WTC11 (cell line): ENCODE measurements around the gene FSD2. TPM values are rescaled to one million over a fixed set of nuclear protein-coding genes. Genes with fewer than 3 reads are reported as not detected.

Experiments
- ATAC-seq: fragments of 200-7000 bp; cut with Tn5 transposase; 2 replicates; pipeline ENCODE4 v1.10.0; 2021; ENCODE audit warnings: mild to moderate bottlenecking, moderate library complexity
- CTCF ChIA-PET: fragments of 300-600 bp; sonication (Branson Sonifier 250); formaldehyde crosslinking; loops from one replicate; lab custom pipeline; 2021; ENCODE audit warnings: antibody characterized with exemption; lab: Charles Lee
- POLR2A ChIA-PET: fragments of 350-600 bp; sonication (Branson Sonifier 250); formaldehyde crosslinking; loops from one replicate; lab custom pipeline; 2021; ENCODE audit warnings: antibody characterized with exemption; lab: Charles Lee
- DNase-seq: peaks from one replicate; pipeline ENCODE4 v3.0.0; 2021; ENCODE audit warnings: low spot score
- H3K27ac Mint-ChIP-seq: 2 replicates; pipeline ENCODE4 v1.8.0; 2021; ENCODE audit warnings: mixed read lengths
- H3K27me3 Mint-ChIP-seq: 2 replicates; pipeline ENCODE4 v1.8.0; 2021; ENCODE audit warnings: low read depth, mild to moderate bottlenecking, moderate library complexity, mixed read lengths
- H3K36me3 Mint-ChIP-seq: 2 replicates; pipeline ENCODE4 v1.8.0; 2021; ENCODE audit warnings: mixed read lengths
- H3K4me1 Mint-ChIP-seq: 2 replicates; pipeline ENCODE4 v1.8.0; 2022; ENCODE audit warnings: mixed read lengths
- H3K4me3 Mint-ChIP-seq: 2 replicates; pipeline ENCODE4 v1.8.0; 2021; ENCODE audit warnings: mild to moderate bottlenecking, moderate library complexity, mixed read lengths
- H3K9me3 Mint-ChIP-seq: 2 replicates; pipeline ENCODE4 v1.8.0; 2021; ENCODE audit warnings: mixed read lengths
- FOXJ3 ChIP-seq: sonication (generic); formaldehyde crosslinking; IDR thresholded peaks from 2 replicates; pipeline ENCODE4 v1.9.0; 2021; ENCODE audit warnings: missing genetic modification reagents, mild to moderate bottlenecking, borderline replicate concordance
- GRHL2 ChIP-seq: fragments of 250-450 bp; sonication (Bioruptor Pico); IDR thresholded peaks from 2 replicates; pipeline ENCODE4 v1.8.0; 2022; ENCODE audit warnings: mild to moderate bottlenecking, moderate library complexity; ENCODE audit not compliant: insufficient replicate concordance, severe bottlenecking
- HMGA2 ChIP-seq: fragments of 250-450 bp; sonication (Bioruptor Pico); IDR thresholded peaks from 2 replicates; pipeline ENCODE4 v1.4.0; 2021; ENCODE audit warnings: mild to moderate bottlenecking, moderate library complexity
- IRF2 ChIP-seq: sonication (generic); formaldehyde crosslinking; IDR thresholded peaks from 2 replicates; pipeline ENCODE4 v1.8.0; 2022; ENCODE audit warnings: low read depth, missing genetic modification reagents, borderline replicate concordance
- KAT7 ChIP-seq: sonication (generic); formaldehyde crosslinking; IDR thresholded peaks from 2 replicates; pipeline ENCODE4 v1.8.1; 2023; ENCODE audit warnings: missing genetic modification reagents, mild to moderate bottlenecking, borderline replicate concordance
- SMAD4 ChIP-seq: sonication (generic); formaldehyde crosslinking; IDR thresholded peaks from 2 replicates; pipeline ENCODE4 v1.8.0; 2022; ENCODE audit warnings: mild to moderate bottlenecking, missing genetic modification reagents
- SOX15 ChIP-seq: fragments of 250-450 bp; sonication (Bioruptor Pico); IDR thresholded peaks from 2 replicates; pipeline ENCODE4 v1.9.0; 2021; ENCODE audit warnings: mild to moderate bottlenecking
- SP1 ChIP-seq: sonication (generic); formaldehyde crosslinking; conservative IDR thresholded peaks from 2 replicates; pipeline ENCODE4 v1.8.1; 2022; ENCODE audit warnings: missing genetic modification reagents
- ZNF232 ChIP-seq: sonication (generic); formaldehyde crosslinking; IDR thresholded peaks from 2 replicates; pipeline ENCODE4 v1.8.0; 2022; ENCODE audit warnings: mild to moderate bottlenecking, missing genetic modification reagents
- total RNA-seq: library from RNA; stranded (reverse); gene quantifications from 3 replicates; pipeline ENCODE4 v1.2.3, GENCODE V29; 2021
- TF ChIP-seq, protein P1 (sequence below): sonication (generic); formaldehyde crosslinking; IDR thresholded peaks from 2 replicates; pipeline ENCODE4 v1.8.1; 2022; ENCODE audit warnings: mild to moderate bottlenecking, moderate library complexity, missing genetic modification reagents
- TF ChIP-seq, protein P2 (sequence below): sonication (generic); formaldehyde crosslinking; IDR thresholded peaks from 2 replicates; pipeline ENCODE4 v1.8.1; 2022; ENCODE audit warnings: missing genetic modification reagents, borderline replicate concordance
- TF ChIP-seq, protein P3 (sequence below): sonication (generic); formaldehyde crosslinking; IDR thresholded peaks from 2 replicates; pipeline ENCODE4 v1.8.1; 2023; ENCODE audit warnings: mild to moderate bottlenecking, missing genetic modification reagents, moderate library complexity
- TF ChIP-seq, protein P4 (sequence below): fragments of 250-450 bp; sonication (Bioruptor Pico); IDR thresholded peaks from 2 replicates; pipeline ENCODE4 v1.9.0; 2021; ENCODE audit warnings: mild to moderate bottlenecking, borderline replicate concordance
- TF ChIP-seq, protein P5 (sequence below): sonication (generic); formaldehyde crosslinking; IDR thresholded peaks from 2 replicates; pipeline ENCODE4 v1.8.0; 2022; ENCODE audit warnings: mild to moderate bottlenecking, missing genetic modification reagents
- TF ChIP-seq, protein P6 (sequence below): sonication (generic); formaldehyde crosslinking; IDR thresholded peaks from 2 replicates; pipeline ENCODE4 v1.8.0; 2022; ENCODE audit warnings: mild to moderate bottlenecking, missing genetic modification reagents
- TF ChIP-seq, protein P7 (sequence below): sonication (generic); formaldehyde crosslinking; IDR thresholded peaks from 2 replicates; pipeline ENCODE4 v1.8.1; 2023; ENCODE audit warnings: mild to moderate bottlenecking, missing genetic modification reagents
- TF ChIP-seq, protein P8 (sequence below): sonication (generic); formaldehyde crosslinking; conservative IDR thresholded peaks from 2 replicates; pipeline ENCODE4 v1.8.1; 2023; ENCODE audit warnings: mild to moderate bottlenecking, low read depth, missing genetic modification reagents, moderate library complexity
- TF ChIP-seq, protein P9 (sequence below): fragments of 250-450 bp; sonication (Bioruptor Pico); IDR thresholded peaks from 2 replicates; pipeline ENCODE4 v1.9.0; 2021; ENCODE audit warnings: moderate library complexity, mild to moderate bottlenecking, inconsistent platforms, borderline replicate concordance

The FSD2 gene
- total RNA-seq, 1 experiment from 2014 or later = not detected

DNA sequence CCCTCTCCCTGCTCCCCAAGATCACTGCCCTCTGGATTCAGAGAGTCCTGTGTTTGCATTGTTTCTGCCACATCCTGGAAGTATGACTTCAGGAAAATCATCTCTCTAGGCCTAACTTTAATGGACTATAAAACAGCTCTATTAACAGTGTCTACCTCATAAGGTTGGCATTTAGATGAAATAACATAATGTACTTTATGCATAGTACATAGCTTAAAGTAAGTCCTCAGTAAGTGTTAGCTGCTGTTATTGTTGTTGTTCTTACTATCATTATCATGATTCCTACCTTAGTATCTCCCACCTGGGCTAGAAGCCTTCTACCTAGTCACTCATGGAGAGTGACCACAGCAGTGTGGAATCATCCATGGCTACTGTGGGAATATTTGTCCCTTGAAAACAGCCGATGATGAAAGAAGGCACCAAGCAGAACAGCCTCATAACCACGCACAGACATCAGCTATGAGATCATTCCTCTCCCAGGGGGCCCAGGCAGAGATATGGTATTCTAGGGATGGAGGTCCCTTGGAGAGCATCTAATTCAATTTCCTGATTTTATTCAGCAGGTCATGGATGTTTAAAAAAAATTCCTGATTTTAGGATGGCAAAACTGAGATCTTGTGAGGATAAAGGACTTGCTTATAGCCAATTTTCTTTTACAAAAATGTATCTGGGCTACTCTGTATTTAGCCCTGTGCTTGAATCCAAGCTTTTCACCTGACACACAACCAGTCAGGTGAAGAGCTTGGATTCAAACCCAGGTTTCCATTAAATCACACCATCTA lies 1.9 kb downstream of the FSD2 start:
- no peak overlapping the region for H3K27ac Mint-ChIP-seq
- H3K4me1 Mint-ChIP-seq = peaks cover 7% of the 10 kb centered on the region
- POLR2A ChIA-PET = interaction anchor here (0.8 kb wide), 1 partner anchor 54 kb away, joined by 3 read pairs; no protein-coding TSS in a partner anchor
- no peaks in the 10 kb centered on the region for H3K9me3 Mint-ChIP-seq
- CTCF ChIA-PET = no interaction called here
- H3K27me3 Mint-ChIP-seq = peaks cover 45% of the 10 kb centered on the region
- ATAC-seq = no peak
- no peak overlapping the region for H3K4me3 Mint-ChIP-seq
- TF ChIP-seq, protein P1, sequence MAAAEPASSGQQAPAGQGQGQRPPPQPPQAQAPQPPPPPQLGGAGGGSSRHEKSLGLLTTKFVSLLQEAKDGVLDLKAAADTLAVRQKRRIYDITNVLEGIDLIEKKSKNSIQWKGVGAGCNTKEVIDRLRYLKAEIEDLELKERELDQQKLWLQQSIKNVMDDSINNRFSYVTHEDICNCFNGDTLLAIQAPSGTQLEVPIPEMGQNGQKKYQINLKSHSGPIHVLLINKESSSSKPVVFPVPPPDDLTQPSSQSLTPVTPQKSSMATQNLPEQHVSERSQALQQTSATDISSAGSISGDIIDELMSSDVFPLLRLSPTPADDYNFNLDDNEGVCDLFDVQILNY (CRISPR knock-in tag) = no peak
- TF ChIP-seq, protein P2, sequence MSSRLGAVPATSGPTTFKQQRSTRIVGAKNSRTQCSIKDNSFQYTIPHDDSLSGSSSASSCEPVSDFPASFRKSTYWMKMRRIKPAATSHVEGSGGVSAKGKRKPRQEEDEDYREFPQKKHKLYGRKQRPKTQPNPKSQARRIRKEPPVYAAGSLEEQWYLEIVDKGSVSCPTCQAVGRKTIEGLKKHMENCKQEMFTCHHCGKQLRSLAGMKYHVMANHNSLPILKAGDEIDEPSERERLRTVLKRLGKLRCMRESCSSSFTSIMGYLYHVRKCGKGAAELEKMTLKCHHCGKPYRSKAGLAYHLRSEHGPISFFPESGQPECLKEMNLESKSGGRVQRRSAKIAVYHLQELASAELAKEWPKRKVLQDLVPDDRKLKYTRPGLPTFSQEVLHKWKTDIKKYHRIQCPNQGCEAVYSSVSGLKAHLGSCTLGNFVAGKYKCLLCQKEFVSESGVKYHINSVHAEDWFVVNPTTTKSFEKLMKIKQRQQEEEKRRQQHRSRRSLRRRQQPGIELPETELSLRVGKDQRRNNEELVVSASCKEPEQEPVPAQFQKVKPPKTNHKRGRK (CRISPR knock-in tag) = no peak
- no peak for TF ChIP-seq SP1 (CRISPR knock-in tag)
- TF ChIP-seq HMGA2 (CRISPR knock-in tag) = no peak
- no peak for TF ChIP-seq IRF2 (CRISPR knock-in tag)
- TF ChIP-seq ZNF232 (CRISPR knock-in tag) = no peak
- TF ChIP-seq, protein P3, sequence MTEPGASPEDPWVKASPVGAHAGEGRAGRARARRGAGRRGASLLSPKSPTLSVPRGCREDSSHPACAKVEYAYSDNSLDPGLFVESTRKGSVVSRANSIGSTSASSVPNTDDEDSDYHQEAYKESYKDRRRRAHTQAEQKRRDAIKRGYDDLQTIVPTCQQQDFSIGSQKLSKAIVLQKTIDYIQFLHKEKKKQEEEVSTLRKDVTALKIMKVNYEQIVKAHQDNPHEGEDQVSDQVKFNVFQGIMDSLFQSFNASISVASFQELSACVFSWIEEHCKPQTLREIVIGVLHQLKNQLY (CRISPR knock-in tag) = no peak
- no peak for TF ChIP-seq SOX15 (CRISPR knock-in tag)
- H3K36me3 Mint-ChIP-seq = no peaks in the 10 kb centered on the region
- no peak for DNase-seq

DNA sequence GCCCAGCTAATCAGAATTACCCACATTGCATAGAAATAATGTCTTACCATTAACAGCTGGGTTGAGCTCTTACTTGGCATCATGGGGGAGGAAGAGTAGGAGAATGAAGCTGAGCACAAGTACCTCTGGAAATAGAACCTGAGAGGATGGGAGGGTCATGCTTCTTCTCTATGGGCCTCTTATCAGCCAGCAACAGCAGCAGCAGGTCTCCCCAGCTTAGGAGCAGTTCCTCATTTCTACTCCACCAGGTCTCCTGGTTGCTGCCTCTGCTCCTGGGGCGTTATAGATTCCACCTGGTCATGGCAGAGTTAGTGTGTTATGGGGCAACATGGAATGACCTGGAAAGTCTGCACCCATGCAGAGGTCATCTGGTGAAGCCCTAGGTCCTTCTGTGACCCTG lies 3.4 kb downstream of the FSD2 start:
- H3K36me3 Mint-ChIP-seq = no peaks in the 10 kb centered on the region
- peaks cover 52% of the 10 kb centered on the region for H3K27me3 Mint-ChIP-seq
- H3K9me3 Mint-ChIP-seq = no peaks in the 10 kb centered on the region
- CTCF ChIA-PET = interaction anchor here (0.9 kb wide), 1 partner anchor 180 kb away, joined by 4 read pairs; no protein-coding TSS in a partner anchor
- POLR2A ChIA-PET = no interaction called here
- H3K4me3 Mint-ChIP-seq = no peak overlapping the region
- ATAC-seq = no peak
- DNase-seq = no peak
- H3K27ac Mint-ChIP-seq = no peak overlapping the region
- H3K4me1 Mint-ChIP-seq = no peaks in the 10 kb centered on the region
- TF ChIP-seq, protein P4, sequence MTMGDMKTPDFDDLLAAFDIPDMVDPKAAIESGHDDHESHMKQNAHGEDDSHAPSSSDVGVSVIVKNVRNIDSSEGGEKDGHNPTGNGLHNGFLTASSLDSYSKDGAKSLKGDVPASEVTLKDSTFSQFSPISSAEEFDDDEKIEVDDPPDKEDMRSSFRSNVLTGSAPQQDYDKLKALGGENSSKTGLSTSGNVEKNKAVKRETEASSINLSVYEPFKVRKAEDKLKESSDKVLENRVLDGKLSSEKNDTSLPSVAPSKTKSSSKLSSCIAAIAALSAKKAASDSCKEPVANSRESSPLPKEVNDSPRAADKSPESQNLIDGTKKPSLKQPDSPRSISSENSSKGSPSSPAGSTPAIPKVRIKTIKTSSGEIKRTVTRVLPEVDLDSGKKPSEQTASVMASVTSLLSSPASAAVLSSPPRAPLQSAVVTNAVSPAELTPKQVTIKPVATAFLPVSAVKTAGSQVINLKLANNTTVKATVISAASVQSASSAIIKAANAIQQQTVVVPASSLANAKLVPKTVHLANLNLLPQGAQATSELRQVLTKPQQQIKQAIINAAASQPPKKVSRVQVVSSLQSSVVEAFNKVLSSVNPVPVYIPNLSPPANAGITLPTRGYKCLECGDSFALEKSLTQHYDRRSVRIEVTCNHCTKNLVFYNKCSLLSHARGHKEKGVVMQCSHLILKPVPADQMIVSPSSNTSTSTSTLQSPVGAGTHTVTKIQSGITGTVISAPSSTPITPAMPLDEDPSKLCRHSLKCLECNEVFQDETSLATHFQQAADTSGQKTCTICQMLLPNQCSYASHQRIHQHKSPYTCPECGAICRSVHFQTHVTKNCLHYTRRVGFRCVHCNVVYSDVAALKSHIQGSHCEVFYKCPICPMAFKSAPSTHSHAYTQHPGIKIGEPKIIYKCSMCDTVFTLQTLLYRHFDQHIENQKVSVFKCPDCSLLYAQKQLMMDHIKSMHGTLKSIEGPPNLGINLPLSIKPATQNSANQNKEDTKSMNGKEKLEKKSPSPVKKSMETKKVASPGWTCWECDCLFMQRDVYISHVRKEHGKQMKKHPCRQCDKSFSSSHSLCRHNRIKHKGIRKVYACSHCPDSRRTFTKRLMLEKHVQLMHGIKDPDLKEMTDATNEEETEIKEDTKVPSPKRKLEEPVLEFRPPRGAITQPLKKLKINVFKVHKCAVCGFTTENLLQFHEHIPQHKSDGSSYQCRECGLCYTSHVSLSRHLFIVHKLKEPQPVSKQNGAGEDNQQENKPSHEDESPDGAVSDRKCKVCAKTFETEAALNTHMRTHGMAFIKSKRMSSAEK (CRISPR knock-in tag) = no peak
- TF ChIP-seq, protein P5, sequence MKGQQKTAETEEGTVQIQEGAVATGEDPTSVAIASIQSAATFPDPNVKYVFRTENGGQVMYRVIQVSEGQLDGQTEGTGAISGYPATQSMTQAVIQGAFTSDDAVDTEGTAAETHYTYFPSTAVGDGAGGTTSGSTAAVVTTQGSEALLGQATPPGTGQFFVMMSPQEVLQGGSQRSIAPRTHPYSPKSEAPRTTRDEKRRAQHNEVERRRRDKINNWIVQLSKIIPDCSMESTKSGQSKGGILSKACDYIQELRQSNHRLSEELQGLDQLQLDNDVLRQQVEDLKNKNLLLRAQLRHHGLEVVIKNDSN = no peak
- TF ChIP-seq FOXJ3 (CRISPR knock-in tag) (no peak), GRHL2 (CRISPR knock-in tag) (no peak), SMAD4 (CRISPR knock-in tag) (no peak), SP1 (CRISPR knock-in tag) (no peak), KAT7 (CRISPR knock-in tag) (no peak)
- TF ChIP-seq, protein P6, sequence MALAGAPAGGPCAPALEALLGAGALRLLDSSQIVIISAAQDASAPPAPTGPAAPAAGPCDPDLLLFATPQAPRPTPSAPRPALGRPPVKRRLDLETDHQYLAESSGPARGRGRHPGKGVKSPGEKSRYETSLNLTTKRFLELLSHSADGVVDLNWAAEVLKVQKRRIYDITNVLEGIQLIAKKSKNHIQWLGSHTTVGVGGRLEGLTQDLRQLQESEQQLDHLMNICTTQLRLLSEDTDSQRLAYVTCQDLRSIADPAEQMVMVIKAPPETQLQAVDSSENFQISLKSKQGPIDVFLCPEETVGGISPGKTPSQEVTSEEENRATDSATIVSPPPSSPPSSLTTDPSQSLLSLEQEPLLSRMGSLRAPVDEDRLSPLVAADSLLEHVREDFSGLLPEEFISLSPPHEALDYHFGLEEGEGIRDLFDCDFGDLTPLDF (CRISPR knock-in tag) = no peak
- TF ChIP-seq, protein P7, sequence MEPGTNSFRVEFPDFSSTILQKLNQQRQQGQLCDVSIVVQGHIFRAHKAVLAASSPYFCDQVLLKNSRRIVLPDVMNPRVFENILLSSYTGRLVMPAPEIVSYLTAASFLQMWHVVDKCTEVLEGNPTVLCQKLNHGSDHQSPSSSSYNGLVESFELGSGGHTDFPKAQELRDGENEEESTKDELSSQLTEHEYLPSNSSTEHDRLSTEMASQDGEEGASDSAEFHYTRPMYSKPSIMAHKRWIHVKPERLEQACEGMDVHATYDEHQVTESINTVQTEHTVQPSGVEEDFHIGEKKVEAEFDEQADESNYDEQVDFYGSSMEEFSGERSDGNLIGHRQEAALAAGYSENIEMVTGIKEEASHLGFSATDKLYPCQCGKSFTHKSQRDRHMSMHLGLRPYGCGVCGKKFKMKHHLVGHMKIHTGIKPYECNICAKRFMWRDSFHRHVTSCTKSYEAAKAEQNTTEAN (CRISPR knock-in tag) = no peak
- TF ChIP-seq, protein P8, sequence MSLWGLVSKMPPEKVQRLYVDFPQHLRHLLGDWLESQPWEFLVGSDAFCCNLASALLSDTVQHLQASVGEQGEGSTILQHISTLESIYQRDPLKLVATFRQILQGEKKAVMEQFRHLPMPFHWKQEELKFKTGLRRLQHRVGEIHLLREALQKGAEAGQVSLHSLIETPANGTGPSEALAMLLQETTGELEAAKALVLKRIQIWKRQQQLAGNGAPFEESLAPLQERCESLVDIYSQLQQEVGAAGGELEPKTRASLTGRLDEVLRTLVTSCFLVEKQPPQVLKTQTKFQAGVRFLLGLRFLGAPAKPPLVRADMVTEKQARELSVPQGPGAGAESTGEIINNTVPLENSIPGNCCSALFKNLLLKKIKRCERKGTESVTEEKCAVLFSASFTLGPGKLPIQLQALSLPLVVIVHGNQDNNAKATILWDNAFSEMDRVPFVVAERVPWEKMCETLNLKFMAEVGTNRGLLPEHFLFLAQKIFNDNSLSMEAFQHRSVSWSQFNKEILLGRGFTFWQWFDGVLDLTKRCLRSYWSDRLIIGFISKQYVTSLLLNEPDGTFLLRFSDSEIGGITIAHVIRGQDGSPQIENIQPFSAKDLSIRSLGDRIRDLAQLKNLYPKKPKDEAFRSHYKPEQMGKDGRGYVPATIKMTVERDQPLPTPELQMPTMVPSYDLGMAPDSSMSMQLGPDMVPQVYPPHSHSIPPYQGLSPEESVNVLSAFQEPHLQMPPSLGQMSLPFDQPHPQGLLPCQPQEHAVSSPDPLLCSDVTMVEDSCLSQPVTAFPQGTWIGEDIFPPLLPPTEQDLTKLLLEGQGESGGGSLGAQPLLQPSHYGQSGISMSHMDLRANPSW = no peak
- TF ChIP-seq, protein P9, sequence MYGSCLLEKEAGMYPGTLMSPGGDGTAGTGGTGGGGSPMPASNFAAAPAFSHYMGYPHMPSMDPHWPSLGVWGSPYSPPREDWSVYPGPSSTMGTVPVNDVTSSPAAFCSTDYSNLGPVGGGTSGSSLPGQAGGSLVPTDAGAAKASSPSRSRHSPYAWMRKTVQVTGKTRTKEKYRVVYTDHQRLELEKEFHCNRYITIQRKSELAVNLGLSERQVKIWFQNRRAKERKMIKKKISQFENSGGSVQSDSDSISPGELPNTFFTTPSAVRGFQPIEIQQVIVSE = no peak
